RWPE2 (cell line): ENCODE results near the gene HIGD1A.

Experiments used
- ATAC-seq: fragments of 200-7000 bp; cut with Tn5 transposase; 3 replicates; pipeline ENCODE4 v1.9.1; 2021; ENCODE audit warnings: low read depth
- DNase-seq: peaks from one replicate; pipeline ENCODE4 v3.0.0-alpha.2; 2020; ENCODE audit warnings: low spot score
- H3K27ac ChIP-seq: fragments of 450-650 bp; 2 replicates; pipeline ENCODE4 v1.5.1; 2017; ENCODE audit warnings: mild to moderate bottlenecking; ENCODE audit not compliant: poor library complexity, severe bottlenecking
- H3K27me3 ChIP-seq: fragments of 250-450 bp; sonication (Bioruptor Pico); 2 replicates; pipeline ENCODE4 v1.5.1; 2021; ENCODE audit warnings: mild to moderate bottlenecking, moderate library complexity; ENCODE audit not compliant: insufficient read depth, poor library complexity, severe bottlenecking
- H3K36me3 ChIP-seq: fragments of 250-450 bp; sonication (Bioruptor Pico); 2 replicates; pipeline ENCODE4 v1.5.1; 2020; ENCODE audit warnings: low read depth, mild to moderate bottlenecking, moderate library complexity
- H3K4me1 ChIP-seq: fragments of 250-450 bp; sonication (Bioruptor Pico); 2 replicates; pipeline ENCODE4 v1.5.1; 2021; ENCODE audit warnings: mild to moderate bottlenecking, moderate library complexity; ENCODE audit not compliant: insufficient read depth, poor library complexity, severe bottlenecking
- H3K4me3 ChIP-seq: fragments of 250-450 bp; sonication (Bioruptor Pico); 2 replicates; pipeline ENCODE4 v1.5.1; 2021; ENCODE audit warnings: mild to moderate bottlenecking, moderate library complexity; ENCODE audit not compliant: severe bottlenecking
- H3K9me3 ChIP-seq: fragments of 250-450 bp; sonication (Bioruptor Pico); 2 replicates; pipeline ENCODE4 v1.5.1; 2021; ENCODE audit warnings: mild to moderate bottlenecking, moderate library complexity; ENCODE audit not compliant: severe bottlenecking
- CTCF ChIP-seq: fragments of 450-650 bp; IDR thresholded peaks from one replicate; pipeline ENCODE4 v1.5.1; 2017; ENCODE audit warnings: mild to moderate bottlenecking, moderate library complexity; ENCODE audit not compliant: poor library complexity, severe bottlenecking

The HIGD1A gene

GRCh38 chr3:42753757-42754156 is 50.5 kb downstream of the HIGD1A start:
- Histone ChIP-seq H3K9me3 (no peaks in the 10 kb centered on the region), H3K27ac (no peak overlapping the region), H3K4me3 (no peak overlapping the region), H3K4me1 (no peaks in the 10 kb centered on the region), H3K27me3 (no peaks in the 10 kb centered on the region), H3K36me3 (no peaks in the 10 kb centered on the region)
- TF ChIP-seq CTCF = no peak
- peak; percentile 23 for DNase-seq
- ATAC-seq = no peak

- ATAC-seq = no peak
- no peaks in the 10 kb centered on the region for H3K9me3 ChIP-seq
- H3K27ac ChIP-seq = no peak overlapping the region
- TF ChIP-seq CTCF = no peak
- H3K36me3 ChIP-seq = no peaks in the 10 kb centered on the region
- no peak overlapping the region for H3K4me3 ChIP-seq
- no peak for DNase-seq
- H3K27me3 ChIP-seq = no peaks in the 10 kb centered on the region
- no peaks in the 10 kb centered on the region for H3K4me1 ChIP-seq
Observed at GRCh38 chr3:42752961-42753360, 51.3 kb downstream of the HIGD1A start.

DNA sequence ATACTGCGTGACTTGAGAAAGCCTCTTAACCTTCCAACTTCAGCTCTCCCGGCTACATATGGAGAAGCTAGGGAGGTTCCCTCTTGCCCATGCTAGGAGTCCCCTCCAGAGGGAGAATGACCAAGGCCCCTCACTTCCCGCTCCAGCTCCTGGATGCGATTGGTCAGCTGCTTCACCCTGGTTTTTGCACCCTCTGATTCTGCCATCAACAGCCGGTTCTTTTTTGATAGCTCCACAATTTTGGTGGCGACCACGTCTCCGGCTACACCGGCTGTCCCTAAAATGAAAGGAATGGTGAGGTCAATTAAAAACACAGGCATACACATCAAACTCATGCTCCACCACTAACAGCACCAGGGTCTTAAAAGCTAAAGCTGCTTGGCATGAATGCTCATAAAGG is 51.8 kb downstream of the HIGD1A start:
- no peak for TF ChIP-seq CTCF
- ATAC-seq = no peak
- Histone ChIP-seq H3K4me3 (no peak overlapping the region), H3K9me3 (no peaks in the 10 kb centered on the region), H3K4me1 (no peaks in the 10 kb centered on the region), H3K36me3 (no peaks in the 10 kb centered on the region), H3K27me3 (no peaks in the 10 kb centered on the region), H3K27ac (no peak overlapping the region)
- peak; percentile 7 for DNase-seq

GRCh38 chr3:42751609-42752008 is 52.7 kb downstream of the HIGD1A start:
- no peaks in the 10 kb centered on the region for H3K9me3 ChIP-seq
- no peaks in the 10 kb centered on the region for H3K4me1 ChIP-seq
- no peak overlapping the region for H3K27ac ChIP-seq
- no peak overlapping the region for H3K4me3 ChIP-seq
- H3K36me3 ChIP-seq = no peaks in the 10 kb centered on the region
- ATAC-seq = no peak
- DNase-seq = peak; percentile 45
- no peaks in the 10 kb centered on the region for H3K27me3 ChIP-seq
- no peak for TF ChIP-seq CTCF

- Histone ChIP-seq H3K4me1 (no peaks in the 10 kb centered on the region), H3K9me3 (no peaks in the 10 kb centered on the region), H3K27me3 (no peaks in the 10 kb centered on the region), H3K4me3 (no peak overlapping the region), H3K27ac (no peak overlapping the region), H3K36me3 (no peaks in the 10 kb centered on the region)
- ATAC-seq (no peak), DNase-seq (peak; percentile 15)
- TF ChIP-seq CTCF = no peak
Observed at GRCh38 chr3:42750834-42751233, 53.5 kb downstream of the HIGD1A start.
